ENCODE results near the gene TAS2R9. TPM values are rescaled to one million over a fixed set of nuclear protein-coding genes. Genes with fewer than 3 reads are reported as not detected.

Gene TAS2R9
- total and polyA plus RNA-seq, 2 of the 8 experiments (the other 6 are each of a cell fraction or from before 2014, with no cell fraction given) = not detected

- Histone ChIP-seq H2BK20ac (ENCODE audit: low read length) (no peak overlapping the region), H2BK5ac (ENCODE audit: low read depth, low read length) (no peak overlapping the region), H2BK12ac (ENCODE audit: low read depth, low read length) (no peak overlapping the region), H3K14ac (ENCODE audit: insufficient read length) (no peak overlapping the region), H4K5ac (ENCODE audit: insufficient read length, low read depth, low read length) (no peak overlapping the region), H3K4ac (replicated peaks; ENCODE audit: insufficient read length, low read depth, low read length) (no peak overlapping the region), H3K4me3 (ENCODE audit: extremely low read depth in 1 of 4, insufficient read depth in 2 of 4, low read depth in 3 of 4, low read length in 4 of 4) (no peak overlapping the region), H3K36me3 (ENCODE audit: control insufficient read depth in 2 of 4, insufficient read depth in 4 of 4, low read length in 3 of 4) (no peaks in the 10 kb centered on the region), H3K23ac (ENCODE audit: insufficient read length) (peak overlapping the region; percentile 89), H3K56ac (replicated peaks; ENCODE audit: insufficient read length, low read depth, low read length) (no peak overlapping the region), H3K79me1 (ENCODE audit: low read depth, low read length) (no peaks in the 10 kb centered on the region), H3K27ac (ENCODE audit: low read depth, low read length) (no peak overlapping the region), H2AK5ac (ENCODE audit: low read depth, low read length) (no peak overlapping the region), H4K20me1 (replicated peaks in 1 of 2; ENCODE audit: control insufficient read depth in 1 of 2, insufficient read depth in 2 of 2, low read length in 2 of 2) (no peaks in the 10 kb centered on the region), H4K8ac (ENCODE audit: extremely low read depth, insufficient read depth, low read length) (no peak overlapping the region), H3K23me2 (ENCODE audit: low read depth, low read length) (no peaks in the 10 kb centered on the region), H3K4me1 (replicated peaks in 1 of 4; ENCODE audit: control insufficient read depth in 3 of 4, insufficient read depth in 4 of 4, low read length in 3 of 4) (peaks cover 0 to 2% (median 0%) of the 10 kb centered on the region in 4 experiments; a peak in 1 of 7 replicates), H3K9ac (replicated peaks in 1 of 4; ENCODE audit: extremely low read depth in 1 of 4, low read depth in 3 of 4, low read length in 3 of 4) (no peak overlapping the region), H3K79me2 (ENCODE audit: control insufficient read depth in 1 of 2, insufficient read depth in 2 of 2, low read length in 2 of 2) (no peaks in the 10 kb centered on the region), H3K4me2 (ENCODE audit: insufficient read depth in 1 of 2, low read depth in 2 of 2, low read length in 2 of 2) (no peak overlapping the region), H3K27me3 (replicated peaks in 1 of 4; ENCODE audit: control insufficient read depth in 3 of 4, extremely low read depth in 1 of 4, insufficient read depth in 3 of 4, low read length in 3 of 4) (no peaks in the 10 kb centered on the region), H3K18ac (ENCODE audit: extremely low read depth, low read length) (no peak overlapping the region), H4K91ac (replicated peaks; ENCODE audit: insufficient read length, low read length) (no peak overlapping the region), H2BK15ac (ENCODE audit: low read length) (no peak overlapping the region), H2BK120ac (replicated peaks; ENCODE audit: low read depth, low read length) (no peak overlapping the region), H3K9me3 (ENCODE audit: insufficient read depth in 2 of 2, low read depth in 1 of 2, low read length in 1 of 2) (no peaks in the 10 kb centered on the region), H2AFZ (ENCODE audit: low read length) (no peak overlapping the region)
- CTCF ChIA-PET (ENCODE audit: partially characterized antibody) = no interaction called here
- DNase-seq (ENCODE audit: low read depth in 1 of 2, low spot score in 2 of 2) (no peak), FAIRE-seq (no peak)
- WGBS, 2 experiments (ENCODE audit: extremely low coverage in 1 of 2, insufficient coverage in 1 of 2, insufficient read length in 1 of 2, insufficient replicate concordance in 2 of 2, low coverage in 1 of 2, low lambda C conversion rate in 2 of 2, missing lambda C conversion rate in 1 of 2) = 89% methylated on average over 2 of the region's 2 CpGs; no CpG with 5 or more reads in 1 of the 2 experiments
- POLR2A ChIA-PET (ENCODE audit: partially characterized antibody) = no interaction called here
- TF ChIP-seq SP1 (IDR thresholded peaks at IDR 0.05; ENCODE audit: low read depth, low read length) = no peak
- no peak for TF ChIP-seq CBX8 (IDR thresholded peaks at IDR 0.05; ENCODE audit: borderline replicate concordance, low read depth, low read length)
- TF ChIP-seq BRCA1 (IDR thresholded peaks at IDR 0.05; ENCODE audit: low read depth, low read length) = no peak
- TF ChIP-seq RBBP5 (IDR thresholded peaks at IDR 0.05; ENCODE audit: borderline replicate concordance, low read depth, low read length) = no peak
These were observed 32.9 kb upstream of the TAS2R9 start for GRCh38 chr12:10842862-10843261.
